Gastrocnemius medialis (tissue), 4 donors: ENCODE results near the gene FRMPD4.

Experiments used
- CTCF ChIP-seq, 5 experiments: fragments of 450-650 bp in 3 of 5; fragments of 200-600 bp in 2 of 5; sonication (generic) in 2 of 5; IDR thresholded peaks in 4 of 5; conservative IDR thresholded peaks in 1 of 5; 1 replicate in 4 of 5; 2 replicates in 1 of 5; pipeline ENCODE4 v1.5.1; 2016 to 2019; ENCODE audit warnings: antibody characterized with exemption in 5 of 5, mild to moderate bottlenecking in 3 of 5, moderate library complexity in 3 of 5
- POLR2A ChIP-seq, 2 donors: fragments of 450-650 bp; IDR thresholded peaks; one replicate each; pipeline ENCODE4 v1.6.1; 2017; ENCODE audit warnings: antibody characterized with exemption in 2 of 2, mild to moderate bottlenecking in 2 of 2, moderate library complexity in 2 of 2

- no peak for TF ChIP-seq CTCF (IDR thresholded peaks at IDR 0.05 in 4 of 5, conservative IDR thresholded peaks at IDR 0.05 in 1 of 5)
- TF ChIP-seq POLR2A (IDR thresholded peaks at IDR 0.05) = no peak
Observed at GRCh38 chrX:12719837-12720236, 581.6 kb downstream of the FRMPD4 start.
